Uterus (tissue), 2 donors: ENCODE data around the gene DNAI7.

ENCODE experiments used
- POLR2A ChIP-seq, 2 donors: fragments of 450-650 bp; IDR thresholded peaks; one replicate each; pipeline ENCODE4 v1.6.1; 2016; ENCODE audit warnings: antibody characterized with exemption in 2 of 2, mild to moderate bottlenecking in 1 of 2, moderate library complexity in 1 of 2
- TF ChIP-seq, protein P1 (sequence below), 4 experiments: fragments of 200-600 bp in 2 of 4; fragments of 450-650 bp in 2 of 4; sonication (generic) in 2 of 4; IDR thresholded peaks; one replicate each; pipeline ENCODE4 v1.5.1; 2016 to 2019; ENCODE audit warnings: antibody characterized with exemption in 4 of 4, mild to moderate bottlenecking in 2 of 4, moderate library complexity in 1 of 4

DNA sequence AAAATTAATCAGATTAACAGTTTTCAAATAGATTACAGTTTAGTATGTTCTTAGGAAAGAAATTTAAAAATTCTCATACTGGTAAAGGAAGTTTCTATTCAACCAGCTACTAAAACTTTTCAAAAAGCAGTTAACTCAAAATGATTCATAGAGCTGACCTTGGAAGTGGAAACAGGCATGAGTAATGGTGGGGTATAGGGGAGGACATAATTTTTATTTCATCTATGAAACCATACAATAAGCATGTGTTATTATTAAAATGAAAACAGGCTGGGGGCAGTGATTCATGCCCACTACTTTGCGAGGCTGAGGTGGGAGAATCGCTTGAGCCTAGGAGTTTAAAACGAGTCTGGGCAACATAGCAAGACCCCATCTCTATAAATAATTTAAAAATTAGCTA, 73.0 kb downstream of the DNAI7 start:
- no peak for TF ChIP-seq POLR2A (IDR thresholded peaks at IDR 0.05)
- TF ChIP-seq, protein P1, sequence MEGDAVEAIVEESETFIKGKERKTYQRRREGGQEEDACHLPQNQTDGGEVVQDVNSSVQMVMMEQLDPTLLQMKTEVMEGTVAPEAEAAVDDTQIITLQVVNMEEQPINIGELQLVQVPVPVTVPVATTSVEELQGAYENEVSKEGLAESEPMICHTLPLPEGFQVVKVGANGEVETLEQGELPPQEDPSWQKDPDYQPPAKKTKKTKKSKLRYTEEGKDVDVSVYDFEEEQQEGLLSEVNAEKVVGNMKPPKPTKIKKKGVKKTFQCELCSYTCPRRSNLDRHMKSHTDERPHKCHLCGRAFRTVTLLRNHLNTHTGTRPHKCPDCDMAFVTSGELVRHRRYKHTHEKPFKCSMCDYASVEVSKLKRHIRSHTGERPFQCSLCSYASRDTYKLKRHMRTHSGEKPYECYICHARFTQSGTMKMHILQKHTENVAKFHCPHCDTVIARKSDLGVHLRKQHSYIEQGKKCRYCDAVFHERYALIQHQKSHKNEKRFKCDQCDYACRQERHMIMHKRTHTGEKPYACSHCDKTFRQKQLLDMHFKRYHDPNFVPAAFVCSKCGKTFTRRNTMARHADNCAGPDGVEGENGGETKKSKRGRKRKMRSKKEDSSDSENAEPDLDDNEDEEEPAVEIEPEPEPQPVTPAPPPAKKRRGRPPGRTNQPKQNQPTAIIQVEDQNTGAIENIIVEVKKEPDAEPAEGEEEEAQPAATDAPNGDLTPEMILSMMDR (IDR thresholded peaks at IDR 0.05): no peak
